Subcutaneous abdominal adipose tissue (tissue), 5 donors: ENCODE data around the gene ABCC1.

Source experiments
- H3K27ac ChIP-seq: one replicate; pipeline ENCODE4 v1.7.0; 2013; ENCODE audit warnings: low read depth, mild to moderate bottlenecking, inconsistent platforms, low read length, moderate library complexity
- H3K27me3 ChIP-seq, 5 donors: one replicate each; pipeline ENCODE4 v1.7.0; 2013; ENCODE audit warnings: low read length in 5 of 5, inconsistent platforms in 1 of 5; ENCODE audit not compliant: control insufficient read depth in 5 of 5, insufficient read depth in 4 of 5
- H3K36me3 ChIP-seq, 5 donors: one replicate each; pipeline ENCODE4 v1.7.0; 2013; ENCODE audit warnings: low read length in 5 of 5; ENCODE audit not compliant: control insufficient read depth in 5 of 5, insufficient read depth in 5 of 5
- H3K4me1 ChIP-seq, 5 donors: one replicate each; pipeline ENCODE4 v1.7.0; 2013; ENCODE audit warnings: low read length in 5 of 5, mild to moderate bottlenecking in 3 of 5, moderate library complexity in 1 of 5; ENCODE audit not compliant: control insufficient read depth in 5 of 5, insufficient read depth in 5 of 5
- H3K4me3 ChIP-seq, 5 donors: one replicate each; pipeline ENCODE4 v1.7.0; 2013; ENCODE audit warnings: low read length in 5 of 5, low read depth in 1 of 5
- H3K9ac ChIP-seq, 5 donors: one replicate each; pipeline ENCODE4 v1.7.0; 2013; ENCODE audit warnings: low read length in 5 of 5, mild to moderate bottlenecking in 4 of 5, moderate library complexity in 3 of 5
- H3K9me3 ChIP-seq, 5 donors: one replicate each; pipeline ENCODE4 v1.7.0; 2013; ENCODE audit warnings: low read length in 5 of 5; ENCODE audit not compliant: control insufficient read depth in 5 of 5
- donor health status: healthy.
- donor health status: healthy.
- donor health status: healthy.
- donor health status: healthy.
- donor health status: healthy.

ABCC1 gene

GRCh38 chr16:15942931-15943690 lies 6.3 kb upstream of the ABCC1 start:
- H3K9me3 ChIP-seq, result no peaks in the 10 kb centered on the region
- no peak overlapping the region for H3K9ac ChIP-seq
- no peaks in the 10 kb centered on the region for H3K27me3 ChIP-seq
- H3K4me3 ChIP-seq, result no peak overlapping the region
- H3K27ac ChIP-seq, result no peak overlapping the region
- no peaks in the 10 kb centered on the region for H3K36me3 ChIP-seq
- no peaks in the 10 kb centered on the region for H3K4me1 ChIP-seq

DNA sequence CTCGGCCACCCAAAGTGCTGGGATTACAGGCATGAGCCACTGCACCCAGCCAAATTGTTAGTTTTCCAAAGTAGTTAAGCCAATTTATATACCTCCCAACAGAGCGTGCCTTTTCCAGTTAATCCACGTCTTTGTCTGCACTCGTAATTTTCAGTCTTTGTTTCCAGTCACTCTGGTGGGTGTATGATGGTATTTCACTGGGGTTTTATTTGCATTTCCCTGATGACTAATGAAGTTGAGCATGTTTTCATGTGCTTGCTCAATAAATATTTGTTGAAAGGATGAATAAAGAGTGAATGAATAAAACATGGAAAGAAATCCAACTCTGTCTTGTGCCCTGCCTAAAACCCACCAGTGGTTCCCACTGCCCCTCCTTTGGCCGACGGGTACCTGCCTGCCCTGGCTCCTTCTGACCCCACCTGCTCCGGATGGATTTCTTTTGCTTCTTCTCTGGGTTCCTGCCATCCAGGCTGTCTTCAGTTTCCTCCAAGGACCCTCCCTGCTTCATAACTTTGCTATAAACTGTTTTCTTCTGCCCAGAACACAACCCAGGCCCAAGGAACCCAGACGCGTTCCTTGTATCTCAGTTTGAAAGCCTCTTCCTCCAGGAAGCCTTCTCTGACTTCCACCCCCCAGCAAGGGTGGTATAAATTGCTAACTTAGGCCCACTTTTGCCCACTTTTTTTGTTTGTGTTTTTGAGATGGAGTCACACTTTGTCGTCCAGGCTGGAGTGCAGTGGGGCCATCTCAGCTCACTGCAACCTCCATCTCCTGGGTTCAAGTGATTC lies 3.0 kb upstream of the ABCC1 start:
- Histone ChIP-seq H3K9me3 (no peaks in the 10 kb centered on the region), H3K36me3 (no peaks in the 10 kb centered on the region), H3K4me3 (no peak overlapping the region), H3K27ac (no peak overlapping the region), H3K4me1 (peaks cover 2 to 22% (median 17%) of the 10 kb centered on the region in 5 donors), H3K9ac (no peak overlapping the region), H3K27me3 (no peaks in the 10 kb centered on the region)

- no peak overlapping the region for H3K27ac ChIP-seq
- no peaks in the 10 kb centered on the region for H3K27me3 ChIP-seq
Observed at GRCh38 chr16:15947983-15948509, 1.4 kb upstream of the ABCC1 start.

GRCh38 chr16:15948532-15949209 lies 745 bp upstream of the ABCC1 start:
- Histone ChIP-seq H3K27ac (peak overlapping the region; percentile 30), H3K27me3 (no peaks in the 10 kb centered on the region), H3K4me3 (peak overlapping the region; percentile 57 to 75 (median 70)), H3K9ac (peak overlapping the region; percentile 53 to 80 (median 66)), H3K36me3 (no peaks in the 10 kb centered on the region), H3K9me3 (no peaks in the 10 kb centered on the region), H3K4me1 (peaks cover 9 to 42% (median 36%) of the 10 kb centered on the region in 5 donors)

More at GRCh38 chr16:15947983-15948509, 1.4 kb upstream of the ABCC1 start:
- H3K4me1 ChIP-seq, result peaks cover 6 to 35% (median 30%) of the 10 kb centered on the region in 5 donors
- H3K4me3 ChIP-seq, result no peak overlapping the region
- no peaks in the 10 kb centered on the region for H3K9me3 ChIP-seq
- no peaks in the 10 kb centered on the region for H3K36me3 ChIP-seq
- no peak overlapping the region for H3K9ac ChIP-seq

- H3K27ac ChIP-seq, result peak overlapping the region; percentile 77
- peak overlapping the region; percentile 64 to 82 (median 74) for H3K4me3 ChIP-seq
- peaks cover 9 to 55% (median 46%) of the 10 kb centered on the region in 5 donors for H3K4me1 ChIP-seq
- peak overlapping the region; percentile 77 to 94 (median 86) for H3K9ac ChIP-seq
- no peaks in the 10 kb centered on the region for H3K27me3 ChIP-seq
- no peaks in the 10 kb centered on the region for H3K36me3 ChIP-seq
- H3K9me3 ChIP-seq, result no peaks in the 10 kb centered on the region
Observed at GRCh38 chr16:15950161-15950854, 892 bp downstream of the ABCC1 start.

DNA sequence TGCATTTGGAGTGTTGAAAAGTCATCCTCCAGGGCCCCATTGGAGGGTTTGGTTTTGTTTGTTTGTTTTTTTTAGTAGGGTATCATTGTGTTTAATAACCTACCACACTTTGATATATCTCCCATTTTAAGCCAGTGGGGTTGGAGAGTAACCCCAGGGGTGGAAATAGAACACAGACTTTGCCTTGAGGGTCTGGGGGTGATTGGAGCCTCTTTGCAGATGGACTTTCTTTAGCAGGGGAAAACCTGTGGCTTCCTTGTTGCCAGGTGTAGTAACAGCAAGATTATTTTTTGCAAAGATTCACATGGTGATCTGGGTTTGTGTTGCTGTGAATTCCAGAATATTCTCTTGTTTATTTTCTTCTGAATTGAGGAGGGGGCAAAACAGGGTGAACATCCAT lies 1.5 kb downstream of the ABCC1 start:
- Histone ChIP-seq H3K9me3 (no peaks in the 10 kb centered on the region), H3K27ac (peak overlapping the region; percentile 77), H3K4me1 (peaks cover 9 to 56% (median 46%) of the 10 kb centered on the region in 5 donors), H3K27me3 (no peaks in the 10 kb centered on the region), H3K4me3 (peak overlapping the region; percentile 64 to 82 (median 74)), H3K9ac (peak overlapping the region; percentile 77 to 94 (median 86)), H3K36me3 (no peaks in the 10 kb centered on the region)

DNA sequence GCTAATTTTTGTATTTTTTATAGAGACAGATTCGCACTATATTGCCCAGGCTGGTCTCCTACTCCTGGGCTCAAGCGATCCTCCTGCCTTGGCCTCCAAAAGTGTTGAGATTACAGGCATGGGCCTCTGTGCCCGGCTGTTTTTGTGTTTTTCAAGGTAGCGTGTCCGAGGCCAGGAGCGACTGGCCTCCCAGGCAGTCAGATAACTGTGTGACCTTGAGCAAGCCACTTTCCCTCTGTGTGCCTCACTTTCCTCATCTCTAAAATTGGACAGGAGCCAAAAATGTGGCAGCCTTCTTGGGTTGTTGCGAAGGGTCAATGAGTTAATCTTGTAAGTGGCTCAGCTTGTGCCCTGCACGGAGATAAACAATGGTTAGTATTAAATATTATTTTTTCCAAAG lies 2.4 kb downstream of the ABCC1 start:
- Histone ChIP-seq H3K27me3 (no peaks in the 10 kb centered on the region), H3K4me3 (peak overlapping the region in 1 of 5 donors; percentile 6), H3K27ac (peak overlapping the region; percentile 62), H3K4me1 (peaks cover 9 to 56% (median 46%) of the 10 kb centered on the region in 5 donors), H3K9me3 (no peaks in the 10 kb centered on the region), H3K9ac (peak overlapping the region in 1 of 5 donors; percentile 40), H3K36me3 (no peaks in the 10 kb centered on the region)

GRCh38 chr16:15952265-15952711 lies 2.9 kb downstream of the ABCC1 start:
- H3K4me1 ChIP-seq, result peaks cover 9 to 56% (median 46%) of the 10 kb centered on the region in 5 donors

DNA sequence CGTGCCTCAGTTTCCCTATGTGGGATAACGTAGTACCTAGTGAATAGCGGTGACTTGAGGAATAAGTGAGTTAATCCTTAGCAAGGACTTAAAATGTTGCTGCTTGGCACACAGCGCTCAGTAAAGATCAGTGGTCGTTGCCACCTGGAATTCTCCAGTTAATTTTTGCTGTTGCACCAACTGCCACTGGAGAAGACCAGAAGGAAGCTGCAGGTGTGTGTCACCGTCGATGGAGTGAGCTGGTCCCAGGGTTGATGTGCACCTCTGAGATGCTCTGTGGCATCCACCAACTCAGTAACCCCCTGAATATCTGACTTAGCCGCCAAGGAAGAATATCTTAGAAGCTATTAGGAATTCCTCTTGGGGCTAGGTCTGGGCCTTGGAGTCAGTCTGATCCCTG lies 4.1 kb downstream of the ABCC1 start:
- H3K9me3 ChIP-seq, result no peaks in the 10 kb centered on the region
- H3K27me3 ChIP-seq, result no peaks in the 10 kb centered on the region
- H3K4me3 ChIP-seq, result no peak overlapping the region
- H3K27ac ChIP-seq, result no peak overlapping the region
- H3K9ac ChIP-seq, result no peak overlapping the region
- no peaks in the 10 kb centered on the region for H3K36me3 ChIP-seq
- peaks cover 9 to 56% (median 46%) of the 10 kb centered on the region in 5 donors for H3K4me1 ChIP-seq

More at GRCh38 chr16:15952265-15952711, 2.9 kb downstream of the ABCC1 start:
- Histone ChIP-seq H3K27ac (peak overlapping the region; percentile 62), H3K36me3 (no peaks in the 10 kb centered on the region), H3K4me3 (no peak overlapping the region), H3K27me3 (no peaks in the 10 kb centered on the region), H3K9ac (peak overlapping the region in 1 of 5 donors; percentile 40), H3K9me3 (no peaks in the 10 kb centered on the region)
